HCEC 1CT (cell line): ENCODE measurements around the gene MRAS.
A peak's percentile ranks its signal among the peaks of the same experiment; 100 is the strongest.
"Not testable (repeated sequence)": the region's sequence is repeated elsewhere in the genome, so short reads cannot be mapped to it uniquely, and the experiment has no call there.

Experiments
- DNase-seq: peaks from one replicate; pipeline ENCODE4 v3.0.0-alpha.2; 2017

Gene MRAS

GRCh38 chr3:138394686-138395085, 46.3 kb downstream of the MRAS start:
- no peak for DNase-seq

- no peak for DNase-seq
These were observed 47.7 kb downstream of the MRAS start for GRCh38 chr3:138395865-138396751.

- DNase-seq, result no peak
These were observed 48.5 kb downstream of the MRAS start for GRCh38 chr3:138396752-138397410.

- no peak for DNase-seq
These were observed 49.6 kb downstream of the MRAS start for GRCh38 chr3:138397983-138398382.

GRCh38 chr3:138398791-138399575, 50.6 kb downstream of the MRAS start:
- no peak for DNase-seq

GRCh38 chr3:138399766-138400165, 51.4 kb downstream of the MRAS start:
- DNase-seq, result no peak

- DNase-seq, result no peak
These were observed 52.3 kb downstream of the MRAS start for GRCh38 chr3:138400651-138401070.

- no peak for DNase-seq
These were observed 53.5 kb downstream of the MRAS start for GRCh38 chr3:138401834-138402233.

GRCh38 chr3:138404121-138404520, 55.7 kb downstream of the MRAS start:
- no peak for DNase-seq

- DNase-seq, result no peak
These were observed 56.6 kb downstream of the MRAS start for GRCh38 chr3:138405001-138405400.

- no peak for DNase-seq
These were observed 57.1 kb downstream of the MRAS start for GRCh38 chr3:138405486-138405885.

GRCh38 chr3:138406606-138407005, 58.2 kb downstream of the MRAS start:
- no peak for DNase-seq

GRCh38 chr3:138407236-138407907, 59.0 kb downstream of the MRAS start:
- no peak for DNase-seq

GRCh38 chr3:138408751-138409570, 60.6 kb downstream of the MRAS start:
- no peak for DNase-seq

- DNase-seq, result peak; percentile 20
These were observed 64.6 kb downstream of the MRAS start for GRCh38 chr3:138412821-138413551.

- not testable (repeated sequence) for DNase-seq
These were observed 67.9 kb downstream of the MRAS start for GRCh38 chr3:138416236-138416635.

GRCh38 chr3:138417559-138417982, 69.2 kb downstream of the MRAS start:
- peak; percentile 81 for DNase-seq

- peak; percentile 11 for DNase-seq
These were observed 70.3 kb downstream of the MRAS start for GRCh38 chr3:138418601-138419206.

- DNase-seq, result no peak
These were observed 74.9 kb downstream of the MRAS start for GRCh38 chr3:138423316-138423715.

- DNase-seq, result no peak
These were observed 75.9 kb downstream of the MRAS start for GRCh38 chr3:138424323-138424722.

GRCh38 chr3:138426211-138426610, 77.8 kb downstream of the MRAS start:
- DNase-seq, result peak; percentile 9
